A204.1 (cell line): ENCODE measurements around the gene WDFY4.

Source experiments
- FAIRE-seq: peaks from 2 replicates; lab custom pipeline; 2012; peaks lifted over from hg19 to GRCh38; lab: Jason Lieb, UNC

The WDFY4 gene

GRCh38 chr10:48656241-48656913, 28.3 kb upstream of the WDFY4 start:
- FAIRE-seq = no peak

DNA sequence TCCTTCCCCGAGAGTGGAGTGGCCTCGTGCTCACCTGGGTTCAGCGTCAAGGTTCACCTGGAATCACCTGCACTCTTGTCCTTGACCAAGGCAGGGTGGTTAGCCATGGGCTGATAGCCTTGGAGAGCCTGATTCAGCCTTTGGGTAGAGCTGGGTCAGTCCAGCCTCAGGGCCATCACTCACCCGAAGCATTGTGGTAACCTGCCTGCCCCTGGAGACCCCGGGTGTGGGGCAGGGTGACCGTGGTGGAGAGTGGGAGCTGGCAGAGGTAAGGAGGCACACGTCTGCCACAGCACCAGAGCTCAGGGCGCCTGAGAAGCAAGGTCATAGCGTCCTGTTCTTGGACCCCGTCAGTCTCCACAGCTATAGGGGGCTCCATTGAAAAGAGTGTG, 27.8 kb upstream of the WDFY4 start:
- no peak for FAIRE-seq

GRCh38 chr10:48657416-48657815, 27.3 kb upstream of the WDFY4 start:
- FAIRE-seq = no peak

DNA sequence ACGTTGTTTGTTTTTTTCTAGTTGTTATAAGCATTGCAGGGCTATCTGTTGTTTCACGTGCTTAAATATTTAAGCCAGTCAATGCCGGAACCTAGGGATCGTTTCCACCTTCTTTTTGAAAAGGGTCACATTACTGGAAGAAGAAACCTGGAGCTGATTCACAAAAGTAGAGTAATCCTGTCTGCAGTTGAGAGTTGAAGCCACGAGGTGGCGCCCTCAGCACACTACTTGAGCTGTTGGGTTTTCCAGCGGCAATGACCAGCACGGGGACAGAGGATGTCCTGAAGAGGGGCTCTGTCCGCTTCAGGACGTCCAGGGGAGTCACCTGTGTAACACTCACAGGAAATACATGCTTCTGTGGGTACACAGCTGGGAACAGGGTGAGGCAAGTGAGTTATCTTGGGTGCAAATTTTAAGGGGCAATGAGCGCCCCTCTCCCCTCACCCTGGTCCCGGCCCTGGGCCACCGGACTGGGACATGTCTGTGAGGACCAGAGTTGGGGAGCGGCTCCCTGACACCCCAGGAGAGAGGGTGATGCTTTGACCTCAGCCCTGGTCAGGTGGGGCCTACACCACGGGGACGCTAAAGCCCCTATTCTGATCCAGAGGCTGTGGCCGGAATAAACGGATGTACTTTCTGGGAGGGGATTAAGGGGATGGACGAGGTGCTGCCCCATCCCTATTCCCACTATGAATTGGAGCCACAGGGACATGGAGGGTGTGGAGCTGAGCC, 26.3 kb upstream of the WDFY4 start:
- no peak for FAIRE-seq

- no peak for FAIRE-seq
Measured at GRCh38 chr10:48658975-48659269, 25.8 kb upstream of the WDFY4 start.

GRCh38 chr10:48659790-48660189, 24.9 kb upstream of the WDFY4 start:
- FAIRE-seq = peak; percentile 91

DNA sequence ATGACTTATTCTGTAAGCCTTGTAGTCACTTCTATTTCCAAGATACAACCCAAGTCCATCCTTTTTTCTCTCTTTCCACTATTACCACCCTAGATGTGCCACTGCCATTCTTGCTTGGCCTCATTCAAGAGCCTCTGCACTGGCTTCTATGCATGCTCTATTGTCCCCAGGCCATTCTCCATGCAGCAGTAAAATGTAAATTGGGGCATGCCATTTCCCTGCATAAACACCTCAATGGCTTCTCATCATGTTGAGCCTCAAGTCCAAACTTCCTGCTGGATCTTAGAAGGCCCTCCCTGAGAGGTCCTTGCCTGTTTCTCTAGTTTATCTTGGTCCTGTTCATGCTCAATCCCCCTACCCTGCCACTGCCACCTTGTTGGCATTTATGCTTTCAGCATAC, 23.2 kb upstream of the WDFY4 start:
- FAIRE-seq = no peak

DNA sequence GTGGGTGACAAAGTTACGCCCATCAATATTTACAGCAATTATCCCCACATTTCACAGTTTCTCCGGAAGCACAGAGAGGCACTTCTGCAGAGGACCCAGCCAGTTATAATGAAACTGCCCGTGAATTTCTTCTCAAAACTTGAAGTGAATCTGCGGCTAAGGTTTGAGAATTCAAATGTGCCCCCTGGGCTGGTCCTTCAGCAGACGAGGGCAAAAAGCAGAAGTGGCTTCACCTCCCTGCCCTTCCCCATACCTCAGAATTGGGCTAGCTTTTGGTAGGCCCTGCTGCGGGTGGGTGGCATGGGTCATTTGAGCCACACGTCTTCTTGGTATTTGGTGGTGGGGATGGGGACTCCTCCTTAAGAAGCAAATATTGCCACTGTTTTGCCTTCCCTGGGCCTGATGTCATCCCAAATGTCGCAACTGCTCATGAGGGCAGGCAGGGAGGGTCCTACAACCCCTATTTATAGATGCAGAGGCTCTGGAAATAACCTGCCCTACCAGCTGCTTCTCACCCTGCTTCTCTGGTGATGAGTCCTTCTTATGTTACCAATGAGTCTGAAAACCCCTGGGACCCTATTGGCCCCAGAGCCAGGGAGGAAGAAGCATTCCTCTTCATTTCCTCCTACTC, 16.6 kb upstream of the WDFY4 start:
- FAIRE-seq = no peak

GRCh38 chr10:48670978-48671913, 13.4 kb upstream of the WDFY4 start:
- no peak for FAIRE-seq

- no peak for FAIRE-seq
Measured at GRCh38 chr10:48671914-48672595, 12.6 kb upstream of the WDFY4 start.

DNA sequence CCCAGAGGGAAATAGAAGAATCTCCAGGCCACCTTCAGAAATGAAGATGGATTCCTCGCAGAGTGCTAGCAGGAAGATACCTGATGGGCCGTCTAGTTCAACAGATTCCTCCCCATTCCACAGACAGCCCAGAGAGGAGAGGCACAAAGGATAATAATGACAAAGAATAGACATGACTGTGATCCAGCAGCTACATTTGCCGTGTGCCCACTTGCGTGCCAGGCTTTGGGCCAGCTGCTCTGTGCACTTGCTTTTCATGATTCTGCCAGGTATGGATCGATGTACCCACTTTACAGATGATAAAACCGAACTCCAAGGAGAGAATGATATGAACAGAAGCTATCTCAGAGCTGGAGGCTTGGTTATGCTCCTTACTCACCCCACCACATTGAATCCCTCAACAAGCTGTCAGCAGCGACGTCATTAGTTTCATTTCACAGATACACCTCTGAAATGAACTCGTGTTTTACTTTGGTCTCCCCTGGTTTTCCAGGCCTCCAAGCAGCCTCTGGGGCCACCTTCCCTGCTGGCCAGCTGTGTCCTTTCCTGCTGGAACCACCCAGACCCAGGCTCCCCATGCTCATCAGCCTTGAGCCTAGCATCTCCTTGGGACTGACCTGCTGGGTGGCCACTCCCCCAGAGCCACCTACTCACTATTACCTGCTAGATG, 11.9 kb upstream of the WDFY4 start:
- no peak for FAIRE-seq

DNA sequence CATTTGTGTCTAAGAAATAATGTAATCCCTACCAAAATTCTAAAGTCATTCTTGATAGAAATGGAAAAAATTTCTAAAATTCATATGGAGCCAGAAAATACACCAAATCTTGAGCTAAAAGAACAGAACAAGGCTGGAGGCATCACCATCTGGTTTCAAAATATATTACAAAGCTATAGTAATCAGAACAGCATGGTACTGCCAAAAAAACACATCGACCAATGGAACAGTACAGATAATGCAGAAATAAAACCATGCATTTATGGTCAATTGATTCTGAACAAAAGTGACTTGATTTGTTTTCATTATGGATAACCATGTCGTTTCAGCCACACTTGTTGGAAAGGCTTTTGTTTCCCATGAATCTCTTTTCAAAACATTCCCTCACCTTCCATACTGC, 7.0 kb upstream of the WDFY4 start:
- FAIRE-seq = no peak

GRCh38 chr10:48678041-48678440, 6.6 kb upstream of the WDFY4 start:
- no peak for FAIRE-seq

DNA sequence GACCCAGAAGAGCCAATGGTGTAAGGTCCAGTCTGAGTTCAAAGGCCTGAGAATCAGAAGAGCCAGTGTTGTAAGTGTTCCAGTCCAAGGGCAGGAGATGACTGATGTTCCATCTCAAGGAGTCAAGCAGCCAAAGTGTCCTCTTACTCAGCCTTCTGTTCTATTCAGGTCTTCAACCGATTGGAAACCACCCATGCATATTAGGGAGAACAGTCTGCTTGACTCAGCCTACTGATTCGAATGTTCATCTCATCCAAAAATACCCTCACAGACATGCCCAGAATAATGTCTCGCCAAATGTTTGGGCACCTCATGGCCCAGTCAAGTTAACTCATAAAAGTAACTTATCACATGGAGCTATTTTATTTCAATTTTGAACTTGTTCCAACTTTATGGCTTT, 2.9 kb upstream of the WDFY4 start:
- no peak for FAIRE-seq

GRCh38 chr10:48682265-48682664, 2.4 kb upstream of the WDFY4 start:
- FAIRE-seq = no peak

- FAIRE-seq = no peak
Measured at GRCh38 chr10:48683424-48683823, 1.2 kb upstream of the WDFY4 start.

DNA sequence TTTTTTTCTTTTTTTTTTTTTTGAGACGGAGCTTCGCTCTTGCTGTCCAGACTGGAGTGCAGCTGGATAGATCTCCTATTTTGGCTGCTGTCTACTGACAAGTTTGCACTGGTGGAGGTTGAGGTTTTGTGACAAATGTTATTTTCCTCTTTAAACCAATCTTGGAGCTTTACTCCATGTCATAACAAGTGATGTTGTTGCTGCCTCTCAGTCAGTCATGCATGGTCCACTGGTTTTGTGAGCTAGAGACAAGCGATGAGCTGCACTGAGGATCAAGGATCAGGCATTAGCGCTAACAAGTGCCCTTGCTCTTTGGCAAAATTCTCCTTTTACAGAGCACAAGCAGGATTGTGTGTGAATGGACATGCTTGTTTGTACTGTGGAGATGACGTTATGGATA, 805 bp upstream of the WDFY4 start:
- FAIRE-seq = no peak

DNA sequence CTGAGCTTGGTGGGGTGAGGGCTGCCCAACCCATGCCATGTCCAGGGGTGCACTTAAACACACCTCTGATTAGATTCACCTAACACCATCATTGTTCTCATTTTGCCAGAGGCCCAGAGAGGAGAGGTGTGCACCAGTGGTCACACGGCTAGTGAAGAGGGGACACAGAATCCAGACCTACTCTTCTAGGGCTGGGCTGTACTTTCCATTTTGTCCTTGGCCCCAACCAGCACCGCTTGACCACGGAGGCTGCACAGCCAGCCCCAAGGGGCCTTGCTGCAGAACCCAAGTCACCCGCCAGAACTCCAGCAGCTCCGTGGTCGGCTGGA, 246 bp upstream of the WDFY4 start:
- FAIRE-seq = no peak

DNA sequence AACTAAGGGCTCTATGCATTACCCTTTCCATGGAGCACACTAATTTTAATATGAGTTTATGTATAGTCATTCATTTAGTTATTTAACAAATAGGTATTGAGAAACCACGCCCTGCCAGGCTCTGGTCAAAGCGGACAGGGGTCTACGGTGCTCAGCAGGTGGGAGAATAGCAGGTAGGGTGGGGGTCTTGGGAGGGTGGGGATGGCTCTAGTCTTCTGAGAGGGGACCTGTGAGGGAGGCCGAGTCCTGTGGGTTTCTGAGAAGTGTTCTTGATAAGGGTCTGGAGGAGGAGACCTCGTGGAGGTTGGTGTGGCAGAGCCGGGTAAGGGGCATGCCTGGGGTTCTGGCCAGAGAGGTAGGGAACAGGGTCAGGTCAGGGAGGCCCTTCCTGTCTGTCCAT, 1.1 kb downstream of the WDFY4 start:
- no peak for FAIRE-seq

GRCh38 chr10:48690791-48691660, 6.4 kb downstream of the WDFY4 start:
- FAIRE-seq = no peak
